Astrocyte (in vitro differentiated cells and primary cell): ENCODE data around the gene LYPD6B. TPM values are rescaled to one million over a fixed set of nuclear protein-coding genes. Genes with fewer than 3 reads are reported as not detected.

Experiments
- DNase-seq: peaks from one replicate; pipeline ENCODE4 v3.0.0-alpha.2; 2010; ENCODE audit warnings: low read depth
- FAIRE-seq: peaks from 2 replicates; lab custom pipeline; 2011; peaks lifted over from hg19 to GRCh38; lab: Jason Lieb, UNC
- H2AFZ ChIP-seq: 2 replicates; pipeline ENCODE4 v1.6.0; 2012; ENCODE audit warnings: low read depth, low read length, inconsistent platforms
- H3K27ac ChIP-seq: 2 replicates; pipeline ENCODE4 v1.5.1; 2011; ENCODE audit warnings: low read depth, low read length, inconsistent platforms
- H3K27me3 ChIP-seq: 2 replicates; pipeline ENCODE4 v1.6.0; 2011; ENCODE audit warnings: low read length, inconsistent platforms; ENCODE audit not compliant: insufficient read depth
- H3K36me3 ChIP-seq: 2 replicates; pipeline ENCODE4 v1.5.1; 2011; ENCODE audit warnings: low read length, inconsistent platforms; ENCODE audit not compliant: insufficient read depth
- H3K4me1 ChIP-seq: 2 replicates; pipeline ENCODE4 v1.5.1; 2011; ENCODE audit warnings: low read length, inconsistent platforms; ENCODE audit not compliant: insufficient read depth
- H3K4me2 ChIP-seq: 2 replicates; pipeline ENCODE4 v1.6.0; 2012; ENCODE audit warnings: low read length, inconsistent platforms
- H3K4me3 ChIP-seq: 2 replicates; pipeline ENCODE4 v1.5.1; 2011; ENCODE audit warnings: low read depth, mild to moderate bottlenecking, low read length, inconsistent platforms; ENCODE audit not compliant: insufficient read depth
- H3K79me2 ChIP-seq: 2 replicates; pipeline ENCODE4 v1.6.0; 2012; ENCODE audit warnings: mild to moderate bottlenecking, low read length, inconsistent platforms; ENCODE audit not compliant: insufficient read depth
- H3K9ac ChIP-seq: 2 replicates; pipeline ENCODE4 v1.6.0; 2012; ENCODE audit warnings: mild to moderate bottlenecking, low read length, inconsistent platforms
- H3K9me3 ChIP-seq: 2 replicates; pipeline ENCODE4 v1.5.1; 2012; ENCODE audit warnings: low read depth, mild to moderate bottlenecking, low read length, inconsistent platforms; ENCODE audit not compliant: insufficient read depth
- H4K20me1 ChIP-seq: 2 replicates; pipeline ENCODE4 v1.6.0; 2012; ENCODE audit warnings: low read length, inconsistent platforms; ENCODE audit not compliant: insufficient read depth
- H3K27ac Mint-ChIP-seq: one replicate; pipeline ENCODE4 v1.8.0; 2021; ENCODE audit warnings: mild to moderate bottlenecking, mixed read lengths; ENCODE audit not compliant: unreplicated experiment
- H3K27me3 Mint-ChIP-seq: one replicate; pipeline ENCODE4 v1.8.0; 2021; ENCODE audit warnings: low read depth, mixed read lengths; ENCODE audit not compliant: unreplicated experiment
- H3K36me3 Mint-ChIP-seq: one replicate; pipeline ENCODE4 v1.8.0; 2021; ENCODE audit warnings: low read depth, mixed read lengths; ENCODE audit not compliant: unreplicated experiment
- H3K4me1 Mint-ChIP-seq: one replicate; pipeline ENCODE4 v1.8.0; 2021; ENCODE audit warnings: low read depth, mixed read lengths; ENCODE audit not compliant: unreplicated experiment
- H3K4me3 Mint-ChIP-seq: one replicate; pipeline ENCODE4 v1.8.0; 2021; ENCODE audit warnings: mild to moderate bottlenecking, moderate library complexity, mixed read lengths; ENCODE audit not compliant: unreplicated experiment
- H3K9me3 Mint-ChIP-seq: one replicate; pipeline ENCODE4 v1.8.0; 2021; ENCODE audit warnings: mild to moderate bottlenecking, mixed read lengths; ENCODE audit not compliant: unreplicated experiment
- EZH2 ChIP-seq: IDR thresholded peaks from 2 replicates; pipeline ENCODE4 v1.6.1; 2012; ENCODE audit warnings: mild to moderate bottlenecking, low read length, inconsistent platforms; ENCODE audit not compliant: insufficient read depth
- total RNA-seq: library from RNA; stranded (reverse); gene quantifications from 2 replicates; pipeline ENCODE4 v1.2.1, GENCODE V29; 2021
- TF ChIP-seq, protein P1 (sequence below): IDR thresholded peaks from 2 replicates; pipeline ENCODE4 v1.5.1; 2011; ENCODE audit warnings: low read depth, mild to moderate bottlenecking, inconsistent platforms, low read length, moderate library complexity; ENCODE audit not compliant: insufficient read depth

LYPD6B gene
- total RNA-seq, 1 donor from 2014 or later, result 1.2 TPM

DNA sequence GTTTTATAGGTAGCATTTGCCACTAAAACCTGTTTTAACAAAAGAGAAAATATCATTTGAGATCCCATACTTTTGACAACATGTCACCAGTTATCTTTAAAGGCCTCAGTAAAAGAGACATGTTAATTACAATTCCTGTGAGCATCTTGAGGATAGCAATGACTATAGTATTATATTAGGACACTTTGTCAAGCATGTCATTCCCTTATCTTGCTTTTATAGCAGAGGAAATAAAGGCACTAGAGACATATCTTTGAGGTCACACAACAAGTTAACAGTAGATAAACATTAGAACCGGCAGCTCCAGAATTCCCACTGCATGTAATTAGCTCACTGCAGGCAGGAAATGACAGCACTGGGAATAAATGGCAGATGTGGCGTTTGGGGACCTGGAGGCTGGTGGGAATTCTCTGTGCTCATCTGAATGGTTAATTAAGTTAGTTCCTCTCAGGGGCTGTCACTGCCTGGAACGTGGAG, 25.9 kb downstream of the LYPD6B start:
- no peaks in the 10 kb centered on the region for H3K27me3 Mint-ChIP-seq
- no peak overlapping the region for H3K4me3 ChIP-seq
- no peak overlapping the region for H3K4me3 Mint-ChIP-seq
- no peaks in the 10 kb centered on the region for H4K20me1 ChIP-seq
- H3K27ac ChIP-seq, result no peak overlapping the region
- no peaks in the 10 kb centered on the region for H3K27me3 ChIP-seq
- no peak overlapping the region for H2AFZ ChIP-seq
- H3K9ac ChIP-seq, result no peak overlapping the region
- no peak overlapping the region for H3K4me2 ChIP-seq
- H3K9me3 ChIP-seq, result no peaks in the 10 kb centered on the region
- H3K9me3 Mint-ChIP-seq, result no peaks in the 10 kb centered on the region
- H3K27ac Mint-ChIP-seq, result no peak overlapping the region
- H3K36me3 Mint-ChIP-seq, result no peaks in the 10 kb centered on the region
- H3K79me2 ChIP-seq, result no peaks in the 10 kb centered on the region
- no peaks in the 10 kb centered on the region for H3K36me3 ChIP-seq
- H3K4me1 ChIP-seq, result peaks cover 8% of the 10 kb centered on the region
- FAIRE-seq, result no peak
- H3K4me1 Mint-ChIP-seq, result peaks cover 36% of the 10 kb centered on the region
- no peak for TF ChIP-seq EZH2
- TF ChIP-seq, protein P1, sequence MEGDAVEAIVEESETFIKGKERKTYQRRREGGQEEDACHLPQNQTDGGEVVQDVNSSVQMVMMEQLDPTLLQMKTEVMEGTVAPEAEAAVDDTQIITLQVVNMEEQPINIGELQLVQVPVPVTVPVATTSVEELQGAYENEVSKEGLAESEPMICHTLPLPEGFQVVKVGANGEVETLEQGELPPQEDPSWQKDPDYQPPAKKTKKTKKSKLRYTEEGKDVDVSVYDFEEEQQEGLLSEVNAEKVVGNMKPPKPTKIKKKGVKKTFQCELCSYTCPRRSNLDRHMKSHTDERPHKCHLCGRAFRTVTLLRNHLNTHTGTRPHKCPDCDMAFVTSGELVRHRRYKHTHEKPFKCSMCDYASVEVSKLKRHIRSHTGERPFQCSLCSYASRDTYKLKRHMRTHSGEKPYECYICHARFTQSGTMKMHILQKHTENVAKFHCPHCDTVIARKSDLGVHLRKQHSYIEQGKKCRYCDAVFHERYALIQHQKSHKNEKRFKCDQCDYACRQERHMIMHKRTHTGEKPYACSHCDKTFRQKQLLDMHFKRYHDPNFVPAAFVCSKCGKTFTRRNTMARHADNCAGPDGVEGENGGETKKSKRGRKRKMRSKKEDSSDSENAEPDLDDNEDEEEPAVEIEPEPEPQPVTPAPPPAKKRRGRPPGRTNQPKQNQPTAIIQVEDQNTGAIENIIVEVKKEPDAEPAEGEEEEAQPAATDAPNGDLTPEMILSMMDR, result no peak
- DNase-seq, result no peak

DNA sequence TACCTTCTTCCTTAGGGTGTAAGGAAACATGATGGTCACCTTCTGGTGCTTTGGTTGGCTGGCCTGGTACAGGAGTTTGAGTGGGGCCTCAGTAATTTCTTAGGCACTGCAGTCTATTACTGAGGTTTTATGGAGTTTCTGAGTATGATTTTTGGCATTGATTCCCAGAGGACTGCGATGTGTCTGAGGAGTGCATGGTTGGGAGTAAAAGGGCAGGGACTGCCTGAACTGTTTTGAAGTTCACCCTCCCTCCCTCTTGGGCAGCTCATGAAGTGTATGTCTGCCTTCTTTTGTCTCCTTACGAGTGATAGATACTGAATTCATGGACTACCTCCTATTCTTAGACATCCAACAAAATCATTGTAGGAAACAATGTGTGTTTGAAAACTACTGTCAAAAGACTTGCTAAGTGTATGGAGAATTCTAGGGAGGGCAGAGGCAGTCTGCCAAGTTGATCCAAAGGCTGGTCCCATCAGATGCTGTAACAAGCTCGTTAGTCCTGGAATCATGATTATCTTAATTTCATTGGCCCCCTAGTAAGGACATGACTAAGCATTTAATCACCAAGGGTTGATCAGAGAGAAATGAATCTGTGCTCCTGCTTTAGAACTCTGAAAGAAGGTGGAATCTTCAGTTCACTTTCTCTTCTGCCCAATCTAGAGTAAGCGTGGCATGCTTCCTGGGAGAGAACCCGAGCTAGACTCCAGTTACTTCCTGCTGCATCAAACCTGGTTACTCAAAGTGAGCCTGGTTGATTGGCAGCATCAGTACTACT, 26.5 kb downstream of the LYPD6B start:
- TF ChIP-seq EZH2, result no peak
- TF ChIP-seq, protein P1, result no peak
- Mint-ChIP-seq H3K9me3 (no peaks in the 10 kb centered on the region), H3K27ac (no peak overlapping the region), H3K4me1 (peaks cover 40% of the 10 kb centered on the region), H3K36me3 (no peaks in the 10 kb centered on the region), H3K4me3 (no peak overlapping the region), H3K27me3 (no peaks in the 10 kb centered on the region)
- H3K4me3 ChIP-seq, result no peak overlapping the region
- no peak for FAIRE-seq
- peak overlapping the region; percentile 35 for H3K4me2 ChIP-seq
- H3K27ac ChIP-seq, result no peak overlapping the region
- H3K9ac ChIP-seq, result no peak overlapping the region
- H3K79me2 ChIP-seq, result no peaks in the 10 kb centered on the region
- peaks cover 15% of the 10 kb centered on the region for H3K4me1 ChIP-seq
- H3K27me3 ChIP-seq, result no peaks in the 10 kb centered on the region
- H3K36me3 ChIP-seq, result no peaks in the 10 kb centered on the region
- no peaks in the 10 kb centered on the region for H4K20me1 ChIP-seq
- H3K9me3 ChIP-seq, result no peaks in the 10 kb centered on the region
- DNase-seq, result peak; percentile 47
- no peak overlapping the region for H2AFZ ChIP-seq
